GM12801 (cell line): ENCODE measurements around the gene BEX4.

ENCODE experiments used
- TF ChIP-seq, protein P1 (sequence below): IDR thresholded peaks from one replicate; pipeline ENCODE4 v1.5.1; 2011; ENCODE audit warnings: control low read depth; ENCODE audit not compliant: insufficient read length; ENCODE audit errors: extremely low read depth

The BEX4 gene

DNA sequence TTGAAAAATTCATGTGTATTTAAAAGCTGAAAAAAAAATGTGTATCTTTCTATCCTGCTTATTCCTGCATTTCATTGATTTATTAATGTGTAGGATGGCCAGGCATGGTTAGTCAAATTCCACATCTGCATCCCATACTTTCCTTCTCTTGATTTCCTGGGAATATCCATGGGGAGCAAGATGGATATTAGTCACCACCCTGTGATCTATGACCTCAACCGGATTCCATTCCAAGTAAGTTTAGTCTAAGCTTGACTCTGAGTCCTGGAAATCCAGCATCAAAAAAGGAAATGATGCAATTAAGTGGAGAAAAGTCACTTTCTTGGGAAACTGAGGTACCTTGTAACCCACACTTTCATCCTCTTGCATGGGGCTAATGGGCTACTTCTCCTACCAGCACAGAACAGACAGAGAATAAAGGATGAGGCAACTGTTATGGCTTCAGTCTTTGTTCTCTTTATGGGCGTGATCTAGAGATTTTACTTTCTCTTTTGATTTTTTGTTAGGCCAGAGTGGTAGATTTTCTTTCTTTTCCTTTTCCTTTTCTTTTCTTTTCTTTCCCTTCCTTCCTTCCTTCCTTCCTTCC lies 17.1 kb upstream of the BEX4 start:
- TF ChIP-seq, protein P1, sequence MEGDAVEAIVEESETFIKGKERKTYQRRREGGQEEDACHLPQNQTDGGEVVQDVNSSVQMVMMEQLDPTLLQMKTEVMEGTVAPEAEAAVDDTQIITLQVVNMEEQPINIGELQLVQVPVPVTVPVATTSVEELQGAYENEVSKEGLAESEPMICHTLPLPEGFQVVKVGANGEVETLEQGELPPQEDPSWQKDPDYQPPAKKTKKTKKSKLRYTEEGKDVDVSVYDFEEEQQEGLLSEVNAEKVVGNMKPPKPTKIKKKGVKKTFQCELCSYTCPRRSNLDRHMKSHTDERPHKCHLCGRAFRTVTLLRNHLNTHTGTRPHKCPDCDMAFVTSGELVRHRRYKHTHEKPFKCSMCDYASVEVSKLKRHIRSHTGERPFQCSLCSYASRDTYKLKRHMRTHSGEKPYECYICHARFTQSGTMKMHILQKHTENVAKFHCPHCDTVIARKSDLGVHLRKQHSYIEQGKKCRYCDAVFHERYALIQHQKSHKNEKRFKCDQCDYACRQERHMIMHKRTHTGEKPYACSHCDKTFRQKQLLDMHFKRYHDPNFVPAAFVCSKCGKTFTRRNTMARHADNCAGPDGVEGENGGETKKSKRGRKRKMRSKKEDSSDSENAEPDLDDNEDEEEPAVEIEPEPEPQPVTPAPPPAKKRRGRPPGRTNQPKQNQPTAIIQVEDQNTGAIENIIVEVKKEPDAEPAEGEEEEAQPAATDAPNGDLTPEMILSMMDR, result no peak

DNA sequence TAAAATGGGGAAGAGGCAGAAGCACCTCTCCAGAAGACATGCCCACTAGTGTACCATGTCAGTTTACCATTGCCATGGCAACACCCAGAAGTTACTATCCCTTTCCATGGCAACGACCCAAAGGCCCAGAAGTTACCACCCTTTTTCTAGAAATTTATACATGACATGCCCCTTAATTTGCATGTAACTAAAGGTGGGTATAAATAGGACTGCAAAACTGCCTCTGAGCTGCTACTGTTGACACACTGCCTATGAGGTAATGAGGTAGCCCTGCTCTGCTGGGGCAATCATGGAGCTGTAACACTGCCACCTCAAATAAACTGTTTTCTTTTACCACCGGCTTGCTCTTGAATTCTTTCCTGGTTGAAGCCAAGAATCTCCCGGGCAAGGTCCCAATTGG lies 13.9 kb upstream of the BEX4 start:
- TF ChIP-seq, protein P1, result no peak

DNA sequence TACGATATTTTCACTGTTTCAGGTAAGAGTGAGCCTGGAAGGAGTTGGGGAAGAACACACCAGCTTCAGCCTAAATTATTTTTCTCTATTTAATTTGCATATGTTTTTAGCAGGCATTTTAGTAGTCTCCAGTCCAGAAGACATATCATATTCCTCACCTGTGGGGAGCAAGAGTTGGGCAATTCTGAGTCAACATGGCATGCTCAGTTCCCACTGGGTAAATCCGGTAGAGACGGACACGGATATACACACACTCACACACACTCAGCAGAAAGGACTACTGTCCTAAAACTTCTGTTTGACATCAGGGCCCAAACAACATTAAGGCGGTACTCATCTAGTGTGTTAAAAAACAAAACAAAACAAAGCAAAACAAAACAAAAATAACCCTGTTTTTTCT lies 4.9 kb upstream of the BEX4 start:
- TF ChIP-seq, protein P1, result no peak

DNA sequence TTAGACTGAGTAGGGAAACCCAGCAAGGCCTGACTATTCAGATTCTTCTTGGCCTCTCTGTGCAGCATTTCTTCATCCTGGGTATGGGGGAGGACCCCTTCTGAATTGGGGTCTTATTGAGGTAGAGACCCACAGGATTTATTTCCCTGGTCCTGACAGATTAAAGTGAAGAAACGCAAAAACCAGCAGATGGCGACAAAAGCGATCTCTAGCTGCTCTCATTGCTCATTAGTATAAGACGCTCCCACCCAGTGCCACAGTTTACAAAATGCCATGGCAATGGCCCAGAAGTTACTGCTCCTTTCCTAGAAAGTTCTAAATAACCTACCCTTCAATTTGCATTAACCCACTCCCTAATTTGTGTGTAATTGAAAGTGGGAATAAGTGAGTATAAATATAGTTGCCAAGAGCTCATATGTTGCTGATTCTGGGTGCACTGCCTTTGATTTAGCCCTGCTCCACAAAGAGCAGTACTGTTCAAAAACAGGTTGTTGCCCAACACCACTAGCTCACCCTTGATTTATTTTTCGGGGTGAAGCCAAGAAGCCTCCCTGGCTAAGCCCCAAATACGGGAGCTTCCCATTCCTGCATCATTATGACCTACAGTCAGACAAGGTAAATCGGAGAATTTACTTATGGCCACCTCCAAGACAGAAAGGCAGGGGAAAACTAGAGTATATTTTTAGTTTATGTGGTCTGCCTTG lies 3.7 kb upstream of the BEX4 start:
- TF ChIP-seq, protein P1, result no peak

DNA sequence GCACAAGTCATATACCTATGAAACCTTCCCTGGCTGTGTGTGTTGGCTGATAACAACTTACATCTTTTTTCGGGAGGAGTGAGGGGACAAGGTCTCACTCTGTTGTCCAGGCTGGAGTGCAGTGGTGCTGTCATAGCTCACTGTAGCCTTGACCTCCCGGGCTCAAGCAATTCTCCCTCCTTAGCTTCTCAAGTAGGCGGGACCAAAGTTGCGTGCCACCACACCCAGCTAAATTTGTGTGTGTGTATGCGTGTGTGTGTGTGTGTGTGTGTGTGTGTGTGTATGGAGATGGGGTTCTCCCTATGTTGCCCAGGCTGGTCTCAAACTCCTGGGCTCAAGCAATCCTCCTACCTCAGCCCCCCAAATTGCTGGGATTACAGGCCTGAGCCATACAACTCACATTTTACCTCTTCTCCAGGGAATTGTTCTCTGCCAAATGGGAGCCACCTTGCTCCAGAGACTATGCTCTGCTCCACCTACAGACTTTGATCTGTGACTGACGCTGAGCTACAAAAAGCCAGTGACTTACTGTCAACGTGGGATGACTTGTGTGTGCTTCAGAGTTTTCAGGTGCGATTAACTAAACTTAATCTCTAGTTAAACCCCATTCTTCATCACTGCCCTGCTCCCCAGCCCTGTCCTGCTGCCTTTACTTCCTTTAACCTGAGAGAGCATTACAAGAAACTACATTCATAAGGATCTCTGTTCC lies 2.0 kb upstream of the BEX4 start:
- TF ChIP-seq, protein P1, result no peak

DNA sequence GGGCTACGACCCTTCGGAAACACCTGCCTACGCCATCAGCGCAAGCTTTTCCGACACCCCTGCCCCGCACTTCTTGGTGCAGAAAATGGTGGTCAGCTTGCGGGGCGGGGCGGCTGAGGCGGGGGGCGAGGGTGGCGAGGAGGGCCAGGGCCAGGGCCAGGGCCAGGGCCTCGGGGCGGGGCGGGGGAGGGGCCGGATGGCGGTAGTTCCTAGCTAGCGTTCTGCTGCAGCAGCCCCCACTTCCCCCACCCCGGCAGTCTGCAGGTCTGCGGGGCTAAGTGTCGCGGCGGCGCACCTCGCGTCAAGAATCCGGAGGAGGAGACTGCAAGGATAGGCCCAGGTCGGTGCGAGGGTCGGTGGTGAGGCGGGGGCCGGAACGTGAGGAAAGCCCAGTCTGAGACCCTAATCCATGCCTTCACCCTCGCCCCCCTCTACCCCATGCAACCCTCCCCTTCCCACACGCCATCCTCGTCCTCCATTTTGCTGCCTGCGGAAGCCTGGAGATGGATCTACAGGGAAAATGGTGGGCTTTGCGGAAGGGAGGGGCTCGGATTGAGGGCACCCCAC lies 600 bp downstream of the BEX4 start:
- TF ChIP-seq, protein P1, result no peak
